NCI-H146 (cell line): Measurements from ENCODE around the gene SH3BP2.

Experiments
- DNase-seq: peaks from one replicate; lab custom pipeline; 2025; lab: John Stamatoyannopoulos, UW

SH3BP2 gene

GRCh38 chr4:2878346-2878745 lies 85.5 kb downstream of the SH3BP2 start:
- DNase-seq, result no peak

GRCh38 chr4:2879026-2879425 lies 86.1 kb downstream of the SH3BP2 start:
- no peak for DNase-seq

- DNase-seq, result no peak
Measured at GRCh38 chr4:2881431-2881830, 88.5 kb downstream of the SH3BP2 start.

- DNase-seq, result no peak
Measured at GRCh38 chr4:2882341-2882740, 89.5 kb downstream of the SH3BP2 start.

GRCh38 chr4:2886161-2886560 lies 93.3 kb downstream of the SH3BP2 start:
- no peak for DNase-seq

- DNase-seq, result peak; percentile 45
Measured at GRCh38 chr4:2886622-2887021, 93.7 kb downstream of the SH3BP2 start.

- DNase-seq, result peak; percentile 9
Measured at GRCh38 chr4:2887343-2887742, 94.5 kb downstream of the SH3BP2 start.

GRCh38 chr4:2888886-2889285 lies 96.0 kb downstream of the SH3BP2 start:
- no peak for DNase-seq
